Stimulated activated naive CD4-positive, alpha-beta T cell (primary cell): Measurements from ENCODE around the gene CES2.
"Not testable (repeated sequence)": the region's sequence is repeated elsewhere in the genome, so short reads cannot be mapped to it uniquely, and the experiment has no call there.

Source experiments
- DNase-seq, 6 experiments: peaks; one replicate each; lab custom pipeline; 2025; lab: John Stamatoyannopoulos, UW

The CES2 gene

DNA sequence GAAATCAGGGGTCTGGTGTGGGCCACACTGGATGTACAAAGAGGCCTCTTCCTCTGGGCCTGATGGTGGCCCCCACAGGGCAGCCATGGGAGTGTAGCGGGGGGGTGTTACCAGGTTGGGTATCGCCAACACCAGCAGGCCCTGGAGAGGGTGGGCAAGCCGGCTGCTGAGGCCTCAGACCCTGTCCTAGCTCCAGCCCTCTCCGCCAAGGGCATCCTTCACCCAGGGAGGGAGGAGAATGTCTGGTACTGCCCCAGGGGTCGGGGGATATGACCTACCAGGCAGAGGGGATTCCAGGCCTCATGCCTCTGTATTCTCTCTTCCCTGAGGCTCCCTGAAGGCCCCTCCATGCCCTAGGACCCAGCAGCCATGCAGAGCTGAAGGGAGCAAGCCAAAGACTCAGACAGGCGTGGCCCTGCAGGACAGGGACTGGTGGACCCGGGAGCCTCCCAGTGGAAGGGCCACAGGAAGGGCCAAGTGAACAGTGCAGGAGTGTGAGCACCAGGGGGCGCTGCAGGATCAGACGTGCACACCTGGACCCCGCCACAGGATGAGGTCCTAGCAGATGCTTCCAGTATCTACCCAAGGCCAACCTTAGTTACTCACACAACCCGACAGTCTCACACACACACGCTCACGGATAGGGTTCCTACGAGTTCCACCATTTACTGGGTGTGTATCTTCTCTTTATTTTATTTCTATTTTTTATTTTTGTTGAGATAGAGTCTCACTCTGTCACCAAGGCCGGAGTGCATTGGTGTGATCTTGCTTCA is 42.2 kb downstream of the CES2 start:
- peak; percentile 59 to 89 (median 81) for DNase-seq

DNA sequence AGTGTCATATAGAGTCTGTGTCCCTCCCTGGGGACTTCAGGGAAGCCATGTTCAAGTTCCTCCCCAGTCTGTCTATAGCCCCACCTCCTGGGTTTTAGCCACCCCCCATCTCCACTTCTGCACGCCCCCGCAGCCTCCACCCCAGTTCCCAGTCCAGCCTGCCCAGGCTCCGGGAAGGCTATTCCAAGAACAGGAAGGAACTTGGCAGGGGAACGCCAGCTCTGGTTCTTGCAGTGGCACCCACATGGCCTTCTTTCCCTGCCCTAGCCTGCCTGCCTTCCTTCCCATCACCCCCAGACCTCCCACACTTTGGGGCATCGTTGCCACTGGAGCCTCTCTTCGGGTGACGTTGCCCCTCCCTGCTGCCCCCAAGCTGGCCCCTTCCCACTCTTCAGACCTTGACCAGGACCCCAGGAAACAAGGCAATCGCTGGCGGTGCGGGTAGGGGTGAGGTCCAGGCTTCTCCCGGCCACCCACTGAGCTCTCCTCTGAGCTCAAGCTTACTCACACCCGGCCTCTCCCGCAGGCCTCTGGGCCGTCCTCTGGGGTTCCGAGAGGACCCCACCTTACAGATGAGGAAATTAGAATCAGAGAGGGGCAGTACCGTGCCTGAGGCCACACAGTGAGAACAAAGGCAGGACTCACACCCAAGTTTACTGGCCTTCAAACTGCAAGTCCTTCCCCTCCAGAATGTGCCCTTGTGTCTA is 43.8 kb downstream of the CES2 start:
- no peak for DNase-seq

- DNase-seq: no peak
These were observed 47.7 kb downstream of the CES2 start for GRCh38 chr16:66983033-66983432.

GRCh38 chr16:66984892-66985311 is 49.6 kb downstream of the CES2 start:
- DNase-seq: no peak

DNA sequence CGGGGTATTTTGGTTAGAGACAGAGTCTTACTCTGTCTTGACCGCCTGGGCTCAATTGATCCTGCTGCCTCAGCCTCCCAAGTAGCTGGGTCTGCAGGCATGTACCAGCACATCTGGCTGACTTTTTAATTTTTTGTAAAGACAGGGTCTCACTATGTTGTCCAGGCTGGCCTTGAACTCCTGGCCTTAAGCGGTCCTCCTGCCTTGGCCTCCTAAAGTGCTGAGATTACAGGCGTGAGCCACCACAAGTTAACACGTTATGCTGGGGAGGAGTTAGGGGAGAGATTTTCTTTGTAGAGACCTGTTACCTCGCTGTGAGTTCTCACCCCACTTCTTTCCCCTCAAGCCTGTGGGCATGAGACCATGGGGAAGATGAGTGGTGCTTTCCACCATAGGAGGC is 51.2 kb downstream of the CES2 start:
- no peak for DNase-seq

GRCh38 chr16:66988197-66988788 is 53.0 kb downstream of the CES2 start, which contains the start of gene CES4A:
Gene CES4A, plus strand, starts transcription at chr16:66988589. Its CDS starts 184 bp downstream, at chr16:66988773.
- DNase-seq: no peak

DNA sequence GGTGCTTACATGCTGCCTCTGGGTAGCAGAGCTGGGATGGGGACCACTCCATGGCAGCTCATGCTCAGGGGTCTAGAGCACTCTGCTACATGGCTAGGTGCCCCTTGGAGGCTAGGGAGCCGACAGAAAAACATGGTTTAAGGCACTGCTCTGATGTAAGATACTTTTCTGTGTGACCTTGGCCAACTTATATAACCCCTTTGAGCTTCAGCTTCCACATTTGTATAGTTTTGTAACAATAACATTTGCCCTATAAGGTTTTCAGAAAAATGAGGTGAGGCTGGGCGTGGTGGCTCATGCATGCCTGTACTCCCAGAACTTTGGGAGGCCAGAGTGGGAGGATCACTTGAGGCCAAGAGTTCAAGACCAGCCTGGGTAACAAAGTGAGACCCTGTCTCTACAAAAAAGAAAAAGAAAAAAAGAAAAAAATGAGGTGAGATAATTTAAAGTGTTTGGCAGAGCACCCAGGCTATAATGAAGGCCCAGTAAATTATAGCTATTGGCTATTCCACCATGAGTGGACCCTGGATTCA is 56.3 kb downstream of the CES2 start:
- DNase-seq: no peak

DNA sequence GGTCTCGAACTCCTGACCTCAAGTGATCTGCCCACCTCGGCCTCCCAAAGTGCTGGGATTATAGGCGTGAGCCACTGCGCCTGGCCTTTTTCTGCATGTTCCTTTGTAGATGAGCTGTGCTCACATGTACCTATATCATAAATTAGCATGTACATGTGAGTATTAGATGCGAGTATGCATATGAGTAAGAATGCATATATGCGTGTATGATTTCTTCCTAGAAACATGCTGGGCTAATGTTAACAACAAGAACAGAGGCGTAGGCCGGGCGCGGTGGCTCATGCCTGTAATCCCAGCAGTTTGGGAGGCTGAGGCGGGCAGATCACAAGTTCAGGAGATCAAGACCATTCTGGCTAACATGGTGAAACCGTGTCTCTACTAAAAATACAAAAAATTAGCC is 58.2 kb downstream of the CES2 start:
- DNase-seq: not testable (repeated sequence)
